Peyer's patch (tissue), 4 donors: ENCODE measurements around the gene KLHL2.

Experiments
- CTCF ChIP-seq, 6 experiments: fragments of 450-650 bp in 4 of 6; fragments of 200-600 bp in 2 of 6; sonication (generic) in 1 of 6; IDR thresholded peaks; one replicate each; pipeline ENCODE4 v1.5.1; 2017 to 2019; ENCODE audit warnings: antibody characterized with exemption in 6 of 6, mild to moderate bottlenecking in 3 of 6, moderate library complexity in 1 of 6
- POLR2A ChIP-seq, 2 donors: fragments of 450-650 bp; IDR thresholded peaks; one replicate each; pipeline ENCODE4 v1.5.1; 2017; ENCODE audit warnings: antibody characterized with exemption in 2 of 2, mild to moderate bottlenecking in 2 of 2, moderate library complexity in 2 of 2

DNA sequence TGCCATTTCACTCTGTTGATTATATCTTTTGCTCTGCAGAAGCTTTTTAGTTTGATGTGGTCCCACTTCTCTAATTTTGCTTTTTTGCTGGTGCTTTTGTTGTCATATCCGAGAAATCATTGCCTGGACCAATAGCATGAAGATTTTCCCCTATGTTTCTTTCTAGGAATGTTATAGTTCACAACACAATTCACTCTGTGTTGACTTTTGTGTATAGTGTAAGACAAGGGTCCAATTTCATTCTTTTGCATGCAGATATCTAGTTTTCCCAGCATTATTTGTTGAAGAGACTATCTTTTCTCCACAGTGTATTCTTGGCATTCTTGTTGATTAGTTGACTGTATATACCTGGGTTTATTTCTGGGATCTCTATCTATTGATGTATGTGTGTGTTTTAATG lies 163.2 kb downstream of the KLHL2 start:
- no peak for TF ChIP-seq CTCF (IDR thresholded peaks at IDR 0.05)
- no peak for TF ChIP-seq POLR2A (IDR thresholded peaks at IDR 0.05)
